Measurements from ENCODE around the gene CYB561D1.

Gene CYB561D1

GRCh38 chr1:109481646-109482045 is 12.2 kb upstream of the CYB561D1 start:
- DNase-seq: no peak

- DNase-seq: no peak
Measured at GRCh38 chr1:109482242-109482641, 11.7 kb upstream of the CYB561D1 start.

GRCh38 chr1:109482791-109483671 is 10.9 kb upstream of the CYB561D1 start:
- DNase-seq: no peak

GRCh38 chr1:109483672-109484518 is 10.0 kb upstream of the CYB561D1 start, which contains the start of gene ATXN7L2:
Gene ATXN7L2, plus strand, starts transcription at chr1:109483905. Its CDS starts 49 bp downstream, at chr1:109483954.
- DNase-seq: peak; percentile 90

GRCh38 chr1:109484519-109484975 is 9.3 kb upstream of the CYB561D1 start:
- no peak for DNase-seq

GRCh38 chr1:109485001-109485400 is 8.9 kb upstream of the CYB561D1 start:
- DNase-seq: no peak

GRCh38 chr1:109487261-109487660 is 6.6 kb upstream of the CYB561D1 start:
- DNase-seq: no peak

GRCh38 chr1:109488201-109488600 is 5.7 kb upstream of the CYB561D1 start:
- DNase-seq: no peak

GRCh38 chr1:109488696-109489095 is 5.2 kb upstream of the CYB561D1 start:
- no peak for DNase-seq

- DNase-seq: peak; percentile 17
Measured at GRCh38 chr1:109490029-109490933, 3.6 kb upstream of the CYB561D1 start.

- DNase-seq: no peak
Measured at GRCh38 chr1:109490934-109491302, 3.0 kb upstream of the CYB561D1 start.

GRCh38 chr1:109491372-109491771 is 2.5 kb upstream of the CYB561D1 start:
- DNase-seq: no peak

GRCh38 chr1:109492779-109493178 is 1.1 kb upstream of the CYB561D1 start:
- no peak for DNase-seq

- no peak for DNase-seq
Measured at GRCh38 chr1:109493227-109493626, 667 bp upstream of the CYB561D1 start.

GRCh38 chr1:109495738-109496137 is 1.8 kb downstream of the CYB561D1 start:
- no peak for DNase-seq

GRCh38 chr1:109497449-109498160 is 3.7 kb downstream of the CYB561D1 start:
- DNase-seq: no peak

- no peak for DNase-seq
Measured at GRCh38 chr1:109498161-109498801, 4.4 kb downstream of the CYB561D1 start.

GRCh38 chr1:109499081-109499480 is 5.2 kb downstream of the CYB561D1 start:
- DNase-seq: no peak

GRCh38 chr1:109499661-109500536 is 6.0 kb downstream of the CYB561D1 start:
- peak; percentile 19 for DNase-seq

GRCh38 chr1:109500941-109501381 is 7.1 kb downstream of the CYB561D1 start:
- DNase-seq: no peak

Measured in KG1 (cell line).